GM19351 (cell line): ENCODE data around the gene ABCA1.

Experiments used
- ATAC-seq: cut with Tn5 transposase; IDR thresholded peaks from one replicate; pipeline ENCODE4 v1.9.1; 2021; ENCODE audit warnings: mild to moderate bottlenecking, moderate library complexity; ENCODE audit not compliant: unreplicated experiment

The ABCA1 gene

GRCh38 chr9:104850786-104851545 lies 77.0 kb downstream of the ABCA1 start:
- ATAC-seq: no peak

GRCh38 chr9:104849023-104849422 lies 78.9 kb downstream of the ABCA1 start:
- no peak for ATAC-seq

GRCh38 chr9:104844710-104845109 lies 83.2 kb downstream of the ABCA1 start:
- no peak for ATAC-seq

- no peak for ATAC-seq
These were observed 84.2 kb downstream of the ABCA1 start for GRCh38 chr9:104843644-104844240.

- no peak for ATAC-seq
These were observed 85.3 kb downstream of the ABCA1 start for GRCh38 chr9:104842698-104843097.

- ATAC-seq: no peak
These were observed 86.3 kb downstream of the ABCA1 start for GRCh38 chr9:104841601-104842141.

GRCh38 chr9:104838958-104839357 lies 89.0 kb downstream of the ABCA1 start:
- no peak for ATAC-seq

- no peak for ATAC-seq
These were observed 91.2 kb downstream of the ABCA1 start for GRCh38 chr9:104836767-104837166.

GRCh38 chr9:104836235-104836634 lies 91.7 kb downstream of the ABCA1 start:
- ATAC-seq: no peak

GRCh38 chr9:104835161-104835560 lies 92.8 kb downstream of the ABCA1 start:
- no peak for ATAC-seq

GRCh38 chr9:104833696-104834095 lies 94.3 kb downstream of the ABCA1 start:
- ATAC-seq: no peak

GRCh38 chr9:104831681-104832080 lies 96.3 kb downstream of the ABCA1 start:
- no peak for ATAC-seq

- no peak for ATAC-seq
These were observed 101.0 kb downstream of the ABCA1 start for GRCh38 chr9:104826911-104827310.

GRCh38 chr9:104826079-104826775 lies 101.7 kb downstream of the ABCA1 start:
- no peak for ATAC-seq

GRCh38 chr9:104820336-104820735 lies 107.6 kb downstream of the ABCA1 start:
- ATAC-seq: no peak

- no peak for ATAC-seq
These were observed 108.9 kb downstream of the ABCA1 start for GRCh38 chr9:104819033-104819432.

GRCh38 chr9:104817437-104817836 lies 110.5 kb downstream of the ABCA1 start:
- ATAC-seq: no peak

GRCh38 chr9:104815851-104816565 lies 111.9 kb downstream of the ABCA1 start:
- no peak for ATAC-seq

GRCh38 chr9:104810421-104811339 lies 117.3 kb downstream of the ABCA1 start:
- ATAC-seq: no peak

- ATAC-seq: no peak
These were observed 119.8 kb downstream of the ABCA1 start for GRCh38 chr9:104808035-104808614.
